ENCODE results near the gene RRM1.
"Not testable (repeated sequence)": the region's sequence is repeated elsewhere in the genome, so short reads cannot be mapped to it uniquely, and the experiment has no call there.

Gene RRM1

DNA sequence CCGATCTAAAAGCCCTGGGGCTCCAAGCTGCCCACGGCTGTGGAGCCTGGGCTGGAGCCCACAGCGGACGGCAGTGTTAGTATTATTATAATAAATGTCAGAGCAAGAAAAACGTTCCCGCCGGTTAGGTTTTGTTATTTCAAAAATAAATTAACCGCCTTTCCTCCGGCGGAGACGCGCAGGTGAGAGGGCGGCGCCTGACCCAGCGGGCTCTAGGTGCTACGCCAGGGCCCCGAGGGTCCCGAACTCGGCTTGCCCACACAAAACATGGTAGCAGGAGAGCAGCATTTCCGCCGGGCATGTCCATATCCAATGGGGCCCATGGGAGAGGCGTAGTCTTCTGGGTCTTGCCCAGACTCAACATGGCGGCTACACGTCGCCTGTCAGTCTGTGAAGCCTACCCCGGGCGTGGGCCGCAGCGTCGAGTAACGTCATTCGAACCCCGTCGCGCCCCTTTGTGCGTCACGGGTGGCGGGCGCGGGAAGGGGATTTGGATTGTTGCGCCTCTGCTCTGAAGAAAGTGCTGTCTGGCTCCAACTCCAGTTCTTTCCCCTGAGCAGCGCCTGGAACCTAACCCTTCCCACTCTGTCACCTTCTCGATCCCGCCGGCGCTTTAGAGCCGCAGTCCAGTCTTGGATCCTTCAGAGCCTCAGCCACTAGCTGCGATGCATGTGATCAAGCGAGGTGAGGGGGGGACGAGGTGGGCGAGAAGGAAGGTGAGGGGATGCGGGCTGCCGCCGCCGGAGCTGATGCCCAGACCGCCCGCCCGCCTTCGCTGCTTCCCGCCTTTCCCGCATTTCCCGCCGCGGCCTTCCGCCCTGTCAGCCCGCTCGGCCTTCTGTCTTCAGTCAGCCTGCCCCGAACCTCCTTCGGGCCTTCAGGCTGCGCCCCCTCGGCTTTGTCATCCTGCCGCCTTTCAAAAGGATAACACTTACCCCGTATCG is at the start of gene RRM1:
RRM1 (plus strand) TSS at position 452 of the 944 bp plus-strand sequence; CDS start at position 666, 214 bp downstream.
- DNase-seq (ENCODE audit: low read depth): peak; percentile 98
- peak within 1 kb of the TSS; percentile 92 for H3K4me3 ChIP-seq (ENCODE audit: low read depth, low read length)
- TF ChIP-seq POLR2A (IDR thresholded peaks at IDR 0.05; ENCODE audit: extremely low read depth, insufficient read length): peak; percentile 39
- TF ChIP-seq, protein P1, sequence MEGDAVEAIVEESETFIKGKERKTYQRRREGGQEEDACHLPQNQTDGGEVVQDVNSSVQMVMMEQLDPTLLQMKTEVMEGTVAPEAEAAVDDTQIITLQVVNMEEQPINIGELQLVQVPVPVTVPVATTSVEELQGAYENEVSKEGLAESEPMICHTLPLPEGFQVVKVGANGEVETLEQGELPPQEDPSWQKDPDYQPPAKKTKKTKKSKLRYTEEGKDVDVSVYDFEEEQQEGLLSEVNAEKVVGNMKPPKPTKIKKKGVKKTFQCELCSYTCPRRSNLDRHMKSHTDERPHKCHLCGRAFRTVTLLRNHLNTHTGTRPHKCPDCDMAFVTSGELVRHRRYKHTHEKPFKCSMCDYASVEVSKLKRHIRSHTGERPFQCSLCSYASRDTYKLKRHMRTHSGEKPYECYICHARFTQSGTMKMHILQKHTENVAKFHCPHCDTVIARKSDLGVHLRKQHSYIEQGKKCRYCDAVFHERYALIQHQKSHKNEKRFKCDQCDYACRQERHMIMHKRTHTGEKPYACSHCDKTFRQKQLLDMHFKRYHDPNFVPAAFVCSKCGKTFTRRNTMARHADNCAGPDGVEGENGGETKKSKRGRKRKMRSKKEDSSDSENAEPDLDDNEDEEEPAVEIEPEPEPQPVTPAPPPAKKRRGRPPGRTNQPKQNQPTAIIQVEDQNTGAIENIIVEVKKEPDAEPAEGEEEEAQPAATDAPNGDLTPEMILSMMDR (IDR thresholded peaks at IDR 0.05; ENCODE audit: low read depth, low read length): no peak

DNA sequence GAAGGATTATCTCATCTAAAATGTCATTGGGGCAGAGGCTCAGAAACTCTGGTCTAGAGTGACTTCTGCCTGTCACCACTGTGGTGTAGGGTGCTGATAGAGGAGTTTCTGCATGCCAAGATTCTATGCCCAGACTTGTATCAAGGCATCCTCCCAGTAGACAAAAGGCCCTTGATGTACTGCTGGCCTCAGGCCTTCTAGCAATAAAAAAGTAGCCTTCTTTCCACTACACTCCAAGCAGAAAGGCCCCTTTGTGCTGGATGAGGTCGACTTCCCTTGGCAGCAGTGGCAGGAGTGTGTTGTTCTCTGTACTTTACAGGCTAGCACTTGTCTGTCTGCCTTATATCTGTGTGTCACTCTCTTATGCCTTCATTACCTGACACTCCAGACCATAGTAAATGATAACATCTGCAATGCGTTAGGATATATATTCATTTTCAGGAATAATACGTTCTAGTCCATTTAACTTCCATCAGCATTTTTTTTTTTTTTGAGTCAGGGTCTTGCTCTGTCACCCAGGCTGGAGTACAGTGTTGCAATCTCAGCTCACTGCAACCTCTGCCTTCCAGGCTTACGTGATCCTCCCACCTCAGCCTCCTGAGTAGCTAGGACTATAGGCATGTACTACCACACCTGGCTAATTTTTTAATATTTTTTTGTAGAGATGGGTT is 49.5 kb upstream of the RRM1 start:
- DNase-seq (ENCODE audit: low read depth): no peak
- no peak overlapping the region for H3K4me3 ChIP-seq (ENCODE audit: low read depth, low read length)
- TF ChIP-seq, protein P2, sequence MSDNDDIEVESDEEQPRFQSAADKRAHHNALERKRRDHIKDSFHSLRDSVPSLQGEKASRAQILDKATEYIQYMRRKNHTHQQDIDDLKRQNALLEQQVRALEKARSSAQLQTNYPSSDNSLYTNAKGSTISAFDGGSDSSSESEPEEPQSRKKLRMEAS (IDR thresholded peaks at IDR 0.05; ENCODE audit: low read depth, low read length): no peak
- TF ChIP-seq POLR2A (IDR thresholded peaks at IDR 0.05; ENCODE audit: extremely low read depth, insufficient read length) (no peak), MYC (IDR thresholded peaks at IDR 0.05; ENCODE audit: low read depth, low read length) (no peak)
- TF ChIP-seq, protein P1 (IDR thresholded peaks at IDR 0.05; ENCODE audit: low read depth, low read length): no peak

DNA sequence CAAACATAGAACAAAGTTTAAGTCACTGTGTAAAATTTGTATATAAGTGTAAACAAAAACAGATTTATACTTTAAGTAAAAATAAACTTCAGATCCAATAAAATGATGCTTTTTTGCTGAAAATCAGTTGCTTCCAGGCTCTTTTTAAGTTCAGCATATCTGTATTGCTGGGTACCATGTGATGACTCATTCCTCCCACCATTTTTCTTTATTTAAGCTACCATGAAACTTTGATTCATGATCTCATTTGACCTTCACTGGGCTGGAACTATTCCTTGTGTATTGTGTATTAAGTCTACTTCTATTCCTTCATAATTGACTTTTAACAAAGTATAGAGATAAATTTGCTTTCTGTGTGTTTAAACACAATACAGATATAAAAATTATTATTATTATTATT is 46.3 kb upstream of the RRM1 start:
- no peak overlapping the region for H3K4me3 ChIP-seq (ENCODE audit: low read depth, low read length)
- TF ChIP-seq, protein P2 (IDR thresholded peaks at IDR 0.05; ENCODE audit: low read depth, low read length): no peak
- TF ChIP-seq, protein P1 (IDR thresholded peaks at IDR 0.05; ENCODE audit: low read depth, low read length): no peak
- TF ChIP-seq POLR2A (IDR thresholded peaks at IDR 0.05; ENCODE audit: extremely low read depth, insufficient read length): no peak
- no peak for TF ChIP-seq MYC (IDR thresholded peaks at IDR 0.05; ENCODE audit: low read depth, low read length)
- no peak for DNase-seq (ENCODE audit: low read depth)

DNA sequence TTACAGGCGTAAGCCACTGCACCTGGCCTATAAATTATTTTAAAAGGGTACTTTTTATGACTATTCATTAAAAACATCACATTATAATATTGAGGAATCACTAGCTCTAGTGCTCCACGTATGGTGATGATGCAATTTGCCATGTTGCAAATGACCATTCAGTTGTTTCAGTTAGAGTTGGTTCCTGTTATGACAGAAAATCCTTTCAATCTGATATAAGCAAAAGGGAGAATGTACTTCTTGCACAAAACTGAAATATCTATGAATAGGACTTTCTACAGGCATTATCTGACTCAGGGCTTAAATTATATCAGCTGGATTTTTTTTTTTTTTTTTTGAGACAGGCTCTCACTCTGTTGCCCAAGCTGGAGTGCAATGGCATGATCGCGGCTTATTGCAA is 45.6 kb upstream of the RRM1 start:
- DNase-seq (ENCODE audit: low read depth): peak; percentile 82
- TF ChIP-seq MYC (IDR thresholded peaks at IDR 0.05; ENCODE audit: low read depth, low read length) (peak; percentile 32; the same call in 1 of the 2 replicates), POLR2A (IDR thresholded peaks at IDR 0.05; ENCODE audit: extremely low read depth, insufficient read length) (no peak)
- TF ChIP-seq, protein P2 (IDR thresholded peaks at IDR 0.05; ENCODE audit: low read depth, low read length): peak; percentile 23; the same call in 1 of the 2 replicates
- TF ChIP-seq, protein P1 (IDR thresholded peaks at IDR 0.05; ENCODE audit: low read depth, low read length): no peak
- H3K4me3 ChIP-seq (ENCODE audit: low read depth, low read length): no peak overlapping the region

DNA sequence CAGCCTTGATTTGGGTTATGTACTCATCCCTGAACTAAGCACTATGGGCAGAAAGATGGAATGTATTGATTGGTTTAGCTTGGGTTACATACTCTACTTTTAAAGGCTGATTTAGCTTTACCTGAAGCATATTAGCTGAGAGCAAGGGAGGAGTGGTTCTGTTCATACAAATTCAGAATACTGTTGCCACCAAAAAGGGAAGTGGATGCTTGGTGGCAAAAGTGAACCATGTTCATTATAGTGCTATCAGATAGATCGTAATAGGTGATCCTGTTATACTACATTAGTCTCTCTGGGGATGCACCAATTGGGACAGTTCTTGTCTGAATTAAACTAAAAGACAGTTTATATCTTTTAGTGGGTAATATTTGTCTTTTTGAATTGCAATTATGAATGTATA is 44.5 kb upstream of the RRM1 start:
- DNase-seq (ENCODE audit: low read depth): peak; percentile 47
- TF ChIP-seq, protein P1 (IDR thresholded peaks at IDR 0.05; ENCODE audit: low read depth, low read length): no peak
- no peak for TF ChIP-seq POLR2A (IDR thresholded peaks at IDR 0.05; ENCODE audit: extremely low read depth, insufficient read length)
- TF ChIP-seq, protein P2 (IDR thresholded peaks at IDR 0.05; ENCODE audit: low read depth, low read length): no peak
- no peak overlapping the region for H3K4me3 ChIP-seq (ENCODE audit: low read depth, low read length)

DNA sequence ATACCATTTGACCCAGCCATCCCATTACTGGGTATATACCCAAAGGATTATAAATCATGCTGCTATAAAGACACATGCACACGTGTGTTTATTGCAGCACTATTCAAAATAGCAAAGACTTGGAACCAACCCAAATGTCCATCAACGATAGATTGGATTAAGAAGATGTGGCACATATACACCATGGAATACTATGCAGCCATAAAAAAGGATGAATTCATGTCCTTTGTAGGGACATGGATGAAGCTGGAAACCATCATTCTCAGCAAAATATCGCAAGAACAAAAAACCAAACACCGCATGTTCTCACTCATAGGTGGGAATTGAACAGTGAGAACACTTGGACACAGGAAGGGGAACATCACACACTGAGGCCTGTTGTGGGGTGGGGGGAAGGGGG is 41.4 kb upstream of the RRM1 start:
- not testable (repeated sequence) for DNase-seq (ENCODE audit: low read depth); H3K4me3 ChIP-seq (ENCODE audit: low read depth, low read length)

Measured in NB4 (cell line).